Activated T-cell treated with anti-CD3 and anti-CD28 coated beads, Interleukin-2, amount 50 U/mL, for 72 hours (primary cell): ENCODE data around the gene S100A6. TPM values are rescaled to one million over a fixed set of nuclear protein-coding genes. Genes with fewer than 3 reads are reported as not detected.

ENCODE experiments used
- ATAC-seq, 2 donors: fragments of 150-1000 bp; cut with Tn5 transposase; replicated peaks in 1 of 2; 2 replicates each; pipeline ENCODE4 v1.10.0; 2021; ENCODE audit warnings: moderate library complexity in 2 of 2, mild to moderate bottlenecking in 1 of 2
- DNase-seq, 2 donors: peaks; one replicate each; pipeline ENCODE4 v3.0.0; 2021 to 2022; ENCODE audit warnings: mixed read lengths in 1 of 2
- H3K27ac Mint-ChIP-seq: one replicate; pipeline ENCODE4 v1.8.0; 2022; ENCODE audit warnings: mild to moderate bottlenecking, moderate library complexity, mixed read lengths
- H3K27me3 Mint-ChIP-seq: one replicate; pipeline ENCODE4 v1.8.0; 2022; ENCODE audit warnings: low read depth, mixed read lengths
- H3K36me3 Mint-ChIP-seq, 2 donors: one replicate each; pipeline ENCODE4 v1.8.0; 2022; ENCODE audit warnings: mixed read lengths in 2 of 2, mild to moderate bottlenecking in 1 of 2; ENCODE audit not compliant: insufficient read depth in 2 of 2
- H3K4me1 Mint-ChIP-seq: one replicate; pipeline ENCODE4 v1.8.0; 2022; ENCODE audit warnings: low read depth, mixed read lengths
- H3K4me3 Mint-ChIP-seq, 2 donors: one replicate each; pipeline ENCODE4 v1.8.0; 2022; ENCODE audit warnings: mild to moderate bottlenecking in 2 of 2, mixed read lengths in 2 of 2, moderate library complexity in 2 of 2
- H3K9me3 Mint-ChIP-seq, 2 donors: one replicate each; pipeline ENCODE4 v1.8.0; 2022; ENCODE audit warnings: mixed read lengths in 2 of 2
- total RNA-seq, 2 donors: library from RNA; stranded (reverse); gene quantifications; one replicate each; pipeline ENCODE4 v1.2.3, GENCODE V29; 2022

Gene S100A6
- total RNA-seq, 2 donors from 2014 or later, result 219 to 358 TPM

DNA sequence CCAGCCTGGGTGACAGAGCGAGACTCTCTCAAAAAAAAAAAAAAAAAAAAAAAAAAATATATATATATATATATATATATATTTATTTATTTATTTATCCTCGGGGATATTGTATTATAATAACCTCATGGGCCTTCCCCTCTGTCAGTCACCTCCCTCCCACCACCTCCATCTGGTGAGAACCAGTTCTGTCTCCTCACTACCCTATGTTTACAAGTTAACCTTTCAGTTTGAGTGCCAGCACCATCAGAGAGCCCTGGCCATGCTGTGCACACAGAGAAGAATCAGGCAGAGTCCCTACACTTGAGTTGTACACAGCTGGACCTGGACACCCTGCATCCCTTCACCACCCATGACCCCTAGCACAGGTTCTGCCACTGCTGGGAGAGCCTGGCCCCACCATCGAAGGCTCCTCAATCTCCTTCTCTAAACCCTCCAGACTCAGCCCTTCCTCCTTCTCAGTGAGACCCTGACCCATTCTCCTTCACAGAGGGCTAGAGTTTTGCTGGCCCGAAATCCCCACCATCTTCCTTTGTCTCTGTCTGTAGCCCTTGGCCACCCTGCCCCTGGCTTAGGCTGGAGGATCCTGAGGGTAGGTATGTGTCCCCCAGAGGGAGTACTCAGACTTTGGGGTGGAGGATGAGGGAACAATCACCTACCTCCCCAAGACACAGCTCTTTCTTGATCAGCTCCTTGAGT is 3.8 kb upstream of the S100A6 start:
- ATAC-seq (no peak), DNase-seq (no peak)
- peaks cover 8 to 9% of the 10 kb centered on the region in 2 donors for H3K36me3 Mint-ChIP-seq
- H3K4me1 Mint-ChIP-seq, result peaks cover 76% of the 10 kb centered on the region
- H3K27me3 Mint-ChIP-seq, result no peaks in the 10 kb centered on the region
- peak overlapping the region; percentile 19 for H3K27ac Mint-ChIP-seq
- peak overlapping the region; percentile 59 to 71 for H3K4me3 Mint-ChIP-seq
- H3K9me3 Mint-ChIP-seq, result no peaks in the 10 kb centered on the region

- H3K9me3 Mint-ChIP-seq, result no peaks in the 10 kb centered on the region
- H3K36me3 Mint-ChIP-seq, result peaks cover 4 to 9% of the 10 kb centered on the region in 2 donors
- H3K4me1 Mint-ChIP-seq, result peaks cover 76% of the 10 kb centered on the region
- DNase-seq, result no peak
- H3K27me3 Mint-ChIP-seq, result no peaks in the 10 kb centered on the region
- no peak overlapping the region for H3K4me3 Mint-ChIP-seq
- no peak overlapping the region for H3K27ac Mint-ChIP-seq
- ATAC-seq, result no peak
Measured at GRCh38 chr1:153538315-153538821, 2.6 kb upstream of the S100A6 start.

- Mint-ChIP-seq H3K27ac (no peak overlapping the region), H3K4me1 (peaks cover 76% of the 10 kb centered on the region), H3K9me3 (no peaks in the 10 kb centered on the region), H3K4me3 (peak overlapping the region in 1 of 2 donors; percentile 86), H3K27me3 (no peaks in the 10 kb centered on the region), H3K36me3 (peaks cover 4 to 5% of the 10 kb centered on the region in 2 donors)
- DNase-seq (no peak), ATAC-seq (no peak)
Measured at GRCh38 chr1:153537376-153537730, 1.6 kb upstream of the S100A6 start.

GRCh38 chr1:153536671-153537375 is 1.0 kb upstream of the S100A6 start:
- Mint-ChIP-seq H3K27me3 (no peaks in the 10 kb centered on the region), H3K9me3 (no peaks in the 10 kb centered on the region), H3K36me3 (peaks cover 4 to 5% of the 10 kb centered on the region in 2 donors), H3K4me3 (peak overlapping the region; percentile 86 to 96), H3K4me1 (peaks cover 76% of the 10 kb centered on the region), H3K27ac (peak overlapping the region; percentile 97)
- ATAC-seq (no peak), DNase-seq (no peak)

DNA sequence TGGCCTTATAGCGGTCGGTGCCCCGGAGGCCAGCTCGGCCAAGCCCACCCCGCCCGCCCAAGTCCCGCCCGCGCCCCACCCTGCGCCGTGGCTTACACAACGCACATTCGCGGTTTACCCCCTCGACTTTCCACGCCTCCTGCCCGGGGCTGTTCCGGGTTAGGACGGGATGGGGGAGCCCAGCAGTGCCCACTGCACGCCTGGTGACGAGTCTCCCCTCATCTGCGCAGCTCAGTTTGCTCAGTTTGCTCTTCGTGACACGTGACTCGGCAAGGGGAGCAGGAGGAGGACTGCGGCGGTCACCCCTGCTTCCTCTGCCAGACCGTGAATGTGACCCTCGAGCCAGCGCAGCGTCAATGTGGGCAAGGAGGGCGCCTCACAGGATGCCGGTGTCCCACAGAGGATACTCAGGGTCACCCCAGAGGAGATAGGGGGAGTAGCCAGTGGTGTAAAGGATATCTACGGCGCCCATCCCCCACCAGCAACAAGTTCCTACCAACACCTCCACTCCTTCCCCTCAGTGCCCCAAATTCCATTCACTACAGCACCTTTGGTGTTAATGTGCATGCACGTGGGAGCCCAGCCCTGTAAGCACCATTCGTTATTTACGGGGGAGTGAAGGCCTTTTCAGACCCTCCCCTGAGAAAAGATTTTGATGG is 350 bp upstream of the S100A6 start:
- peak overlapping the region; percentile 97 for H3K27ac Mint-ChIP-seq
- H3K27me3 Mint-ChIP-seq, result no peaks in the 10 kb centered on the region
- H3K9me3 Mint-ChIP-seq, result no peaks in the 10 kb centered on the region
- peak; percentile 85 to 86 for DNase-seq
- peaks cover 76% of the 10 kb centered on the region for H3K4me1 Mint-ChIP-seq
- H3K36me3 Mint-ChIP-seq, result peaks cover 4 to 5% of the 10 kb centered on the region in 2 donors
- H3K4me3 Mint-ChIP-seq, result peak overlapping the region; percentile 86 to 96
- peak; percentile 74 to 78 for ATAC-seq

DNA sequence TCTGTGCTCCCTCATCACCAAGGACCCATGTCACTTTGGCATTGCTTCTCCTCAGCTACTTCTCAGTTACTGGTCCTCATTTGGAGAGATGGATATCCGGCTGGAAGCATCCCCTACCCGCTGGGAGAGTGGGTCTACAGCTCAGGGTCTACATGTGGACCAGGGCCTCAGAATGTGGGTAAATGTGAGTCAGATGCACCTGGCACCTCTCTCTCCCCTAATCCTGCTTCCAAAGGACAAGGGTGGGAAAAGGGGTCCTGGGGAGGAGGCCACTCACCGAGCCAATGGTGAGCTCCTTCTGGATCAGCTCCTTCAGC is 908 bp downstream of the S100A6 start:
- peaks cover 73% of the 10 kb centered on the region for H3K4me1 Mint-ChIP-seq
- no peaks in the 10 kb centered on the region for H3K27me3 Mint-ChIP-seq
- H3K36me3 Mint-ChIP-seq, result peaks cover 4 to 5% of the 10 kb centered on the region in 2 donors
- H3K4me3 Mint-ChIP-seq, result peak overlapping the region; percentile 86 to 95
- ATAC-seq, result no peak
- no peak for DNase-seq
- H3K27ac Mint-ChIP-seq, result peak overlapping the region; percentile 94
- H3K9me3 Mint-ChIP-seq, result no peaks in the 10 kb centered on the region

DNA sequence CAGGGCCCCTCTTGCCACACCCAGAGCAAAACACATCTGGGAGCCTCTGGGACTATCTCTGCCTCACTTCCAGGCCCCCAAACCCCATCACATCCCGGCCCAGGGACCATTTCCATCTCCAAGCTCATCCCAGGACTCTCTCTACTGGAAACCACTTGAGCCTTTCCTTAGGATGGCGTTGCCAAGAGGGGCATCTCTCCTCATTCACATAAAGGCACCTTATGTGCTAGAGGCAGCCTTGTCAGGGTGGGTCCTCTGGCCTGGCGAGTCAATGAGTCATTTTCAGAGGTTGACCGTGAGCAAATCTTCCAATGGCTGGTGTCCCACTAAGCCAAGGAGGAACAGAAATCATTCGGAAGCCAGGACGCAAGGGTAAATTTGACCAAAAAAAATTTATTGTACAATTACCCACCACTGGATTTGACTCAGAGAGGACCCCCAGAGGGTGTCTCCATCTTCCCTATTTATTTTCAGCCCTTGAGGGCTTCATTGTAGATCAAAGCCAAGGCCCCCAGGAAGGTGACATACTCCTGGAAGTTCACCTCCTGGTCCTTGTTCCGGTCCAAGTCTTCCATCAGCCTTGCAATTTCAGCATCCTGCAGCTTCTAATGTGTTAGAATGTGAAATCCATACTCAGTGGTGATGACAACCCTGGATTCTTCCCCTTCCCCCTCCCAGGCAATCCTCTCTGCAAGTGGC is 1.4 kb downstream of the S100A6 start:
- H3K4me3 Mint-ChIP-seq, result peak overlapping the region; percentile 86 to 95
- DNase-seq (no peak), ATAC-seq (no peak)
- H3K4me1 Mint-ChIP-seq, result peaks cover 68% of the 10 kb centered on the region
- no peaks in the 10 kb centered on the region for H3K9me3 Mint-ChIP-seq
- H3K27ac Mint-ChIP-seq, result peak overlapping the region; percentile 94
- H3K36me3 Mint-ChIP-seq, result peaks cover 4 to 5% of the 10 kb centered on the region in 2 donors
- no peaks in the 10 kb centered on the region for H3K27me3 Mint-ChIP-seq

- DNase-seq, result no peak
Measured at GRCh38 chr1:153533689-153534201, 2.0 kb downstream of the S100A6 start.

DNA sequence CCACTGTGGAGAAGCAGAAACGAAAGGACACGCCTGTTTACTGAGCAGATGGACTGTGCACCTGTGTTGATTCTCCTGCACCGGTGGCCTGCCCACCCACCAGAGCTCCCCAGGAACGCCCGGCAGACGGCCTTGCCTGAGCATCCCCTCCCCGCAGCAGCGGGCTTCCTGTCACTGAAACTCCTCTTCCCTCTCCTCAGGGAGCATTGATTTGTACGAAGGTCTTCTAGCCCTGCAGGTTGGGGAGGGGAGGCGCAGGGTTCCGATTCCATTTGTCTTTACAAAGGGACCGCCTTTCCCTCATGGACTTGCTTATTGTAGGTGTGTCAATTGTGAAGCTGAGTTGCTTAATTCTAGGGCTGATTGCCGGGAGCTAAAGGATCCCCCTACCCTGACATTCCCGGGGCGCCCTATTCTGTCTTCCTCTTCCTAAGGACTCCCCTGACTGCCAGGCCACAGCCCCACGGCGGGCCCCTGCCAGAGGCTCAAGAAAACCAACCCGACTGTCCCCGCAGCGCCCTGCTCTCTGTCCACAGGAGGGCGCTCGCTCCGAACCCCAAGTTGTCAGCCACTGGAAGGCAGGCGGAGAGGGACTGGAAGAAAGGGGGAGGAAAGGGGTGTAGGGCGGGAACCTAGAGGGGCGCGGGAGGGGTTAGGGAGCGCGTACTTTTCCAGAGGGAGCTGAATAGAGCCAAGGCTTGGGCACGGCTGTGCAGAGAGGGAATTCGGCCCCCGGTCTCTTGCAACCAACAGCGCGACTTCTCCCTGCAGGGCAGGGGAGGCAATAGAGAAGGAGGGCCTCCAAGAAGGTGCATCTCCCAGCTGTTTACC is 2.8 kb downstream of the S100A6 start:
- ATAC-seq, result peak; percentile 38 to 42
- Mint-ChIP-seq H3K4me1 (peaks cover 67% of the 10 kb centered on the region), H3K27me3 (no peaks in the 10 kb centered on the region), H3K36me3 (peaks cover 4 to 5% of the 10 kb centered on the region in 2 donors), H3K27ac (peak overlapping the region; percentile 94), H3K4me3 (peak overlapping the region; percentile 86 to 95), H3K9me3 (no peaks in the 10 kb centered on the region)
- DNase-seq, result peak; percentile 81 to 87

More at GRCh38 chr1:153533689-153534201, 2.0 kb downstream of the S100A6 start:
- Mint-ChIP-seq H3K36me3 (peaks cover 4 to 5% of the 10 kb centered on the region in 2 donors), H3K4me3 (peak overlapping the region; percentile 86 to 95), H3K27ac (peak overlapping the region; percentile 94), H3K4me1 (peaks cover 67% of the 10 kb centered on the region), H3K27me3 (no peaks in the 10 kb centered on the region), H3K9me3 (no peaks in the 10 kb centered on the region)
- ATAC-seq, result no peak

- H3K27ac Mint-ChIP-seq, result peak overlapping the region; percentile 88
- no peaks in the 10 kb centered on the region for H3K27me3 Mint-ChIP-seq
- H3K9me3 Mint-ChIP-seq, result no peaks in the 10 kb centered on the region
- peak; percentile 61 to 69 for DNase-seq
- ATAC-seq, result peak; percentile 56
- H3K4me1 Mint-ChIP-seq, result peaks cover 66% of the 10 kb centered on the region
- peak overlapping the region; percentile 86 to 95 for H3K4me3 Mint-ChIP-seq
- peaks cover 4 to 5% of the 10 kb centered on the region in 2 donors for H3K36me3 Mint-ChIP-seq
Measured at GRCh38 chr1:153532181-153532580, 3.6 kb downstream of the S100A6 start.

DNA sequence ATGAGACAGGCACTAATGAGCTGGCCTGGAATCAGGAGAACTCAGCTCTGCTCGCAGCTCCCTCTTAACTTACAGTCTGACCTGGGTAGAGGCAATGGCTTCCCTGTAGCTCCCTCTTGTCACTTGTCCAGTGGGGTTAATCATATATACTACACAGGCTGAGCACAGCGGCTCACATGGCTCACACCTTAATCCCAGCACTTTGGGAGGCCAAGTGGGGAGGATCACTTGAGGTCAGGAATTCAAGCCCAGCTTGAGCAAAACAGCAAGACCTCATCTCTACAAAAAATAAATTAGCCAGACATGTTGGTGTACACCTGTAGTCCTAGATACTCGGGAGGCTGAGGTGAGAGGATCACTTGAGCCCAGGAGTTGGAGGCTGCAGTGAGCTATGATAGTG is 4.2 kb downstream of the S100A6 start:
- Mint-ChIP-seq H3K27ac (peak overlapping the region; percentile 88), H3K36me3 (peaks cover 4 to 5% of the 10 kb centered on the region in 2 donors), H3K27me3 (no peaks in the 10 kb centered on the region), H3K4me3 (peak overlapping the region; percentile 86 to 95), H3K4me1 (peaks cover 63% of the 10 kb centered on the region), H3K9me3 (no peaks in the 10 kb centered on the region)
- DNase-seq (no peak), ATAC-seq (no peak)

GRCh38 chr1:153527683-153528040 is 8.1 kb downstream of the S100A6 start:
- Mint-ChIP-seq H3K27me3 (no peaks in the 10 kb centered on the region), H3K4me3 (no peak overlapping the region), H3K4me1 (peaks cover 35% of the 10 kb centered on the region), H3K27ac (no peak overlapping the region), H3K36me3 (no peaks in the 10 kb centered on the region), H3K9me3 (no peaks in the 10 kb centered on the region)
- ATAC-seq, result no peak
- no peak for DNase-seq
